Omental fat pad (tissue), 4 donors: Measurements from ENCODE around the gene SSR4. TPM values are rescaled to one million over a fixed set of nuclear protein-coding genes. Genes with fewer than 3 reads are reported as not detected.

Experiments used
- ATAC-seq: fragments of 150-250 bp; one replicate; pipeline ENCODE4 v1.9.1; 2016; ENCODE audit warnings: mild to moderate bottlenecking, moderate library complexity; ENCODE audit not compliant: low FRiP score
- DNase-seq: peaks from one replicate; pipeline ENCODE4 v3.0.0-alpha.2; 2019; ENCODE audit warnings: low spot score
- CTCF ChIP-seq, 3 donors: fragments of 450-650 bp; IDR thresholded peaks; one replicate each; pipeline ENCODE4 v1.5.1; 2016 to 2017; ENCODE audit warnings: antibody characterized with exemption in 3 of 3, mild to moderate bottlenecking in 3 of 3, moderate library complexity in 2 of 3
- total RNA-seq, 4 donors: library from RNA; depleted of rRNA; stranded (reverse); fragments of >200 nt; gene quantifications; one replicate each; pipeline ENCODE4 v1.1.0, GENCODE V29; 2016

Gene SSR4
- total RNA-seq, 4 donors from 2014 or later, result 126 to 249 (median 179) TPM

- no peak for TF ChIP-seq CTCF (IDR thresholded peaks at IDR 0.05)
- ATAC-seq (no peak), DNase-seq (no peak)
These were observed 33.8 kb downstream of the SSR4 start for GRCh38 chrX:153828308-153828707.

GRCh38 chrX:153828723-153829548, 34.5 kb downstream of the SSR4 start:
- ATAC-seq (no peak), DNase-seq (no peak)
- TF ChIP-seq CTCF (IDR thresholded peaks at IDR 0.05), result no peak

GRCh38 chrX:153829549-153829798, 35.0 kb downstream of the SSR4 start:
- TF ChIP-seq CTCF (IDR thresholded peaks at IDR 0.05), result no peak
- DNase-seq (no peak), ATAC-seq (no peak)

GRCh38 chrX:153829799-153830639, 35.6 kb downstream of the SSR4 start, which contains the start of gene PDZD4:
TSS of gene PDZD4 (minus strand) at chrX:153830544. CDS start at chrX:153830298, 246 bp downstream.
- ATAC-seq, result no peak
- DNase-seq, result no peak
- TF ChIP-seq CTCF (IDR thresholded peaks at IDR 0.05), result no peak

- ATAC-seq (no peak), DNase-seq (no peak)
- TF ChIP-seq CTCF (IDR thresholded peaks at IDR 0.05), result no peak
These were observed 36.4 kb downstream of the SSR4 start for GRCh38 chrX:153830640-153831428.

- ATAC-seq (no peak), DNase-seq (no peak)
- no peak for TF ChIP-seq CTCF (IDR thresholded peaks at IDR 0.05)
These were observed 37.1 kb downstream of the SSR4 start for GRCh38 chrX:153831429-153832150.
